K562 (cell line): ENCODE results near the gene TCF4. TPM values are rescaled to one million over a fixed set of nuclear protein-coding genes. Genes with fewer than 3 reads are reported as not detected.

Experiments
- ATAC-seq: fragments of 200-7000 bp; cut with Tn5 transposase; 3 replicates; pipeline ENCODE4 v1.9.1; 2020; ENCODE audit warnings: moderate library complexity
- BruUV-seq: library from RNA; stranded (reverse); fragments of 400-500 nt; replicated peaks from 2 replicates; lab custom pipeline; 2021; lab: Mats Ljungman, UMichigan
- CTCF ChIA-PET: fragments of 300-600 bp; formaldehyde crosslinking; extraction: SDS; loops from one replicate; lab custom pipeline; 2021; ENCODE audit warnings: low intra/inter-chr PET ratio; lab: Yijun Ruan, JAX
- POLR2A ChIA-PET: fragments of 300-600, 350-650 bp; sonication (Branson Sonifier 250); formaldehyde crosslinking; extraction: SDS; loops from one replicate; lab custom pipeline; 2021; ENCODE audit warnings: antibody characterized with exemption, inconsistent platforms; lab: Yijun Ruan, JAX
- DNase-seq, 4 experiments: peaks; one replicate each; pipeline versions ENCODE4 v3.0.0 to v3.0.0-alpha.2; 2011 to 2018; ENCODE audit warnings: low spot score in 3 of 4, mixed read lengths in 3 of 4; ENCODE audit errors: extremely low read depth in 1 of 4
- FAIRE-seq: peaks from 2 replicates; lab custom pipeline; 2011; peaks lifted over from hg19 to GRCh38; lab: Jason Lieb, UNC
- H2AFZ ChIP-seq: 2 replicates; pipeline ENCODE4 v1.6.0; 2011; ENCODE audit warnings: low read depth, low read length, control low read depth, inconsistent platforms
- H3K27ac ChIP-seq: fragments of 200-600 bp; 3 replicates; pipeline ENCODE4 v1.8.0; 2011; ENCODE audit warnings: low read depth, mild to moderate bottlenecking, control low read depth, inconsistent platforms, low read length, moderate library complexity, mixed read lengths; ENCODE audit errors: extremely low read depth
- H3K27me3 ChIP-seq, 2 experiments: fragments of 300-600 bp in 1 of 2; 2 replicates in 1 of 2; 3 replicates in 1 of 2; pipeline versions ENCODE4 v1.6.0 to v1.8.0; 2011; ENCODE audit warnings: inconsistent platforms in 2 of 2, low read length in 2 of 2, mild to moderate bottlenecking in 1 of 2, mixed read lengths in 1 of 2, moderate library complexity in 1 of 2; ENCODE audit not compliant: control insufficient read depth in 2 of 2, insufficient read depth in 2 of 2
- H3K36me3 ChIP-seq: fragments of 300-600 bp; 3 replicates; pipeline ENCODE4 v1.8.0; 2011; ENCODE audit warnings: mild to moderate bottlenecking, low read length, inconsistent platforms; ENCODE audit not compliant: control insufficient read depth, insufficient read depth
- H3K4me1 ChIP-seq, 2 experiments: fragments of 200-600 bp in 1 of 2; replicated peaks in 1 of 2; 2 replicates in 1 of 2; 3 replicates in 1 of 2; pipeline versions ENCODE4 v1.5.1 to v1.8.0; 2011; ENCODE audit warnings: inconsistent platforms in 2 of 2, low read length in 2 of 2, mild to moderate bottlenecking in 1 of 2, mixed read lengths in 1 of 2, moderate library complexity in 1 of 2; ENCODE audit not compliant: control insufficient read depth in 2 of 2, insufficient read depth in 2 of 2
- H3K4me2 ChIP-seq: 2 replicates; pipeline ENCODE4 v1.6.1; 2011; ENCODE audit warnings: low read length, control low read depth, inconsistent platforms, mixed read lengths; ENCODE audit not compliant: insufficient read depth
- H3K4me3 ChIP-seq: fragments of 200-600 bp; sonication (generic), shearing (Covaris generic); 2 replicates; pipeline ENCODE4 v1.5.1; 2016; ENCODE audit warnings: control low read depth, inconsistent platforms
- H3K79me2 ChIP-seq: fragments of 200-600 bp; 3 replicates; pipeline ENCODE4 v1.8.0; 2011; ENCODE audit warnings: low read length, inconsistent platforms; ENCODE audit not compliant: control insufficient read depth, insufficient read depth
- H3K9ac ChIP-seq, 2 experiments: 2 replicates each; pipeline versions ENCODE4 v1.6.0 to v1.6.1; 2011; ENCODE audit warnings: low read depth in 2 of 2, low read length in 2 of 2, control low read depth in 1 of 2, inconsistent platforms in 1 of 2, mild to moderate bottlenecking in 1 of 2, mixed read lengths in 1 of 2; ENCODE audit not compliant: insufficient read depth in 1 of 2
- H3K9me1 ChIP-seq: one replicate; pipeline ENCODE4 v1.6.0; 2011; ENCODE audit warnings: inconsistent platforms, mild to moderate bottlenecking, low read length, moderate library complexity; ENCODE audit not compliant: control insufficient read depth, insufficient read depth
- H3K9me3 ChIP-seq: replicated peaks from 2 replicates; pipeline ENCODE4 v1.5.1; 2011; ENCODE audit warnings: low read depth, low read length, inconsistent platforms; ENCODE audit not compliant: control insufficient read depth, insufficient read depth
- H4K20me1 ChIP-seq: replicated peaks from 2 replicates; pipeline ENCODE4 v1.6.1; 2011; ENCODE audit warnings: low read length, inconsistent platforms, mixed read lengths; ENCODE audit not compliant: control insufficient read depth, insufficient read depth
- BCOR ChIP-seq: fragments of 450-650 bp; IDR thresholded peaks from 2 replicates; pipeline ENCODE4 v1.6.1; 2016
- HDAC2 ChIP-seq: fragments of 450-650 bp; IDR thresholded peaks from 2 replicates; pipeline ENCODE4 v1.6.1; 2016; ENCODE audit warnings: mild to moderate bottlenecking
- KDM1A ChIP-seq, 2 experiments: fragments of 450-650 bp; IDR thresholded peaks; 2 replicates each; pipeline ENCODE4 v1.6.1; 2016; ENCODE audit warnings: mild to moderate bottlenecking in 2 of 2
- NCOA6 ChIP-seq: fragments of 450-650 bp; IDR thresholded peaks from 2 replicates; pipeline ENCODE4 v1.6.1; 2017; ENCODE audit warnings: mild to moderate bottlenecking
- RBM25 ChIP-seq: fragments of 200-400 bp; formaldehyde crosslinking; IDR thresholded peaks from 2 replicates; pipeline ENCODE4 v1.6.1; 2018; ENCODE audit warnings: low read length, low read depth, moderate library complexity; ENCODE audit not compliant: severe bottlenecking
- TARDBP ChIP-seq: fragments of 450-650 bp; IDR thresholded peaks from 2 replicates; pipeline ENCODE4 v1.6.1; 2016
- ZNF217 ChIP-seq: sonication (generic); formaldehyde crosslinking; IDR thresholded peaks from 2 replicates; pipeline ENCODE4 v1.8.0; 2022; ENCODE audit warnings: mild to moderate bottlenecking, missing genetic modification reagents
- ZSCAN32 ChIP-seq: fragments of 450-650 bp; formaldehyde crosslinking; IDR thresholded peaks from 2 replicates; pipeline ENCODE4 v1.4.0; 2020; ENCODE audit warnings: mild to moderate bottlenecking, moderate library complexity
- WGBS: fragments of 100-300 bp; shearing (Covaris generic); methylation state at CpG from one replicate; pipeline ENCODE4 v1.1.6; 2016; ENCODE audit warnings: low coverage, mixed read lengths; ENCODE audit not compliant: insufficient coverage; ENCODE audit errors: missing lambda C conversion rate; 5-methylcytosine and 5-hydroxymethylcytosine counted together
- in situ Hi-C: fragments of 300-500 bp; cut with MboI; formaldehyde crosslinking; loops from 4 replicates; pipeline ENCODE4 v1.15.0; 2018; ENCODE audit warnings: inconsistent platforms, mixed read lengths
- intact Hi-C: fragments of 100-400 bp; cut with micrococcal nuclease; formaldehyde crosslinking; loops from 2 replicates; pipeline ENCODE4 v1.14.2; 2022
- polyA plus RNA-seq, 8 experiments: library from polyadenylated mRNA; depleted of rRNA in 4 of 8; stranded (reverse) in 5 of 8; unstranded in 3 of 8; fragments of >200 nt; fragmentation: Nextera tagmentation in 2 of 8; fragmentation: Illumina TruSeq in 1 of 8; extraction: Ambion mirVana in 2 of 8; extraction: Trizol in 1 of 8; gene quantifications; 2 replicates each; pipeline versions ENCODE4 v1.2.1 to v1.2.3, GENCODE V29; 2011 to 2014; ENCODE audit warnings: inconsistent platforms in 1 of 8, missing spikeins in 1 of 8
- total RNA-seq, 7 experiments: library from RNA; depleted of rRNA in 6 of 7; stranded (reverse); fragments of >200 nt in 6 of 7; fragmentation: Illumina TruSeq in 2 of 7; extraction: Trizol in 2 of 7; gene quantifications; 2 replicates each; pipeline versions ENCODE4 v1.2.1 to v1.2.3, GENCODE V29; 2011 to 2021; ENCODE audit warnings: low replicate concordance in 1 of 7
- TF ChIP-seq, protein P1 (sequence below): fragments of 450-650 bp; formaldehyde crosslinking; IDR thresholded peaks from 2 replicates; pipeline ENCODE4 v1.4.0; 2022; ENCODE audit warnings: missing genetic modification characterization

Gene TCF4
- total and polyA plus RNA-seq, 9 of the 15 experiments (the other 6 are each of a cell fraction or from before 2014, with no cell fraction given) = 4.8 to 24.7 (median 15.2) TPM

DNA sequence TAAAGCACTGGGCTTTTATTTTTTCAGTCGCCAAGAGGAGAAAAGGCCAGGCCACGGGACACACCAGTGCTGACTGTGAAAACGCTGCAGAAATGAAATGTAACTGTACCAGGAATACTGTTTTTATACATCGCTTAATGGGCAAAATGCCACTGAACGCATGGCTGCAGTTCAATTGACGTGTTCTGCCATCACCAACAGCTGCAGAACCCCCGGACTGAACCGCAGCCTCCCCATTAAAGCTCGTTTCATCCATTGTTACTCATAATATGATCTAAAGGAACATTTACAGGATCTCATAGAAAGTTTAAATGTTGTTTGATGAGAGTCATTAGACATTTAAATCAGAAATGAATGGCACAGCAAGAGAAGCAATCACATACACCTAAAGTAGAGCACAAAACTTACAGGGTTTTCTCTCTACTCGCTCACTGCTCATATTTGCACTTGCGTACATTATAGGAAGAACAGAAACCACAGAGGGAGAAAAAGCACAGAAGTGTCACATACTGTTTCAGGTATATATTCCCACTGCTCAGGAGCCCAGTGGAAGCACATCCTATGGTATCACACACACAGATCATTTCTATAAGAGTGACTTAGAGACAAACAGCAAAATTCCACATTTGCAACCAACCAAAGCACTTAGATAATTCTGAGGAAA lies 35.3 kb downstream of the TCF4 start:
- no peak overlapping the region for H3K27ac ChIP-seq
- H3K4me2 ChIP-seq = no peak overlapping the region
- no peaks in the 10 kb centered on the region for H3K9me3 ChIP-seq
- no peak overlapping the region for H2AFZ ChIP-seq
- ChIA-PET POLR2A (interaction anchor here (0.6 kb wide), 1 partner anchor 64 kb away, joined by 3 read pairs; no protein-coding TSS in a partner anchor), CTCF (no interaction called here)
- H3K36me3 ChIP-seq = no peaks in the 10 kb centered on the region; the same call in 2 of the 3 replicates
- H4K20me1 ChIP-seq = no peaks in the 10 kb centered on the region
- no peak for TF ChIP-seq NCOA6
- no peak for TF ChIP-seq ZSCAN32 (CRISPR knock-in tag)
- TF ChIP-seq, protein P1, sequence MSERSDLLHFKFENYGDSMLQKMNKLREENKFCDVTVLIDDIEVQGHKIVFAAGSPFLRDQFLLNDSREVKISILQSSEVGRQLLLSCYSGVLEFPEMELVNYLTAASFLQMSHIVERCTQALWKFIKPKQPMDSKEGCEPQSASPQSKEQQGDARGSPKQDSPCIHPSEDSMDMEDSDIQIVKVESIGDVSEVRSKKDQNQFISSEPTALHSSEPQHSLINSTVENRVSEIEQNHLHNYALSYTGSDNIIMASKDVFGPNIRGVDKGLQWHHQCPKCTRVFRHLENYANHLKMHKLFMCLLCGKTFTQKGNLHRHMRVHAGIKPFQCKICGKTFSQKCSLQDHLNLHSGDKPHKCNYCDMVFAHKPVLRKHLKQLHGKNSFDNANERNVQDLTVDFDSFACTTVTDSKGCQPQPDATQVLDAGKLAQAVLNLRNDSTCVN = no peak
- no TSS peak for BruUV-seq
- DNase-seq = no peak
- 87% methylated on average over 9 of the region's 11 CpGs for WGBS
- peaks cover 24% of the 10 kb centered on the region for H3K79me2 ChIP-seq
- H3K9me1 ChIP-seq = no peaks in the 10 kb centered on the region
- in situ Hi-C loops = no loop called here
- H3K9ac ChIP-seq = no peak overlapping the region
- no peak for ATAC-seq
- H3K27me3 ChIP-seq = no peaks in the 10 kb centered on the region
- FAIRE-seq = no peak
- H3K4me1 ChIP-seq = peaks cover 7 to 25% of the 10 kb centered on the region in 2 experiments; a peak in 4 of 5 replicates
- intact Hi-C loops = no loop called here
- H3K4me3 ChIP-seq = no peak overlapping the region

DNA sequence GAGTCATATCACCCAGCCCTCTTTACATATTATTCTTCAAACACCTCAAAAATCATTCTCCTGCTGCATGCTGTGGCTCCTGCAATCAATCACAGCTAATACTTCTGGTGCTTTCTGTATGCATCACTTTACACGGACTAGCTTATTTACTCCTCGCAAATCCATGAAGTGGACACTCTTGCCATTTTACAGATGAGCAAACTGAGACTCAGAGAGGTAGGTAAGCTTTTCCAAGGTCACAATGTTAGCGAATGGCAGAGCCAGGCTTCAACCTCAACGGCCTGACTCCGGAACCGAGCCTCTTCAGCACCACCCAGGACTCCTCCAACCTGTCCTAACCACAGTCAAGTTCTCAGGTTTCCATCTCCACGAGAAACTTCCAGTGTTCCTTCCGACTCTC lies 36.8 kb downstream of the TCF4 start:
- H3K79me2 ChIP-seq = peaks cover 31% of the 10 kb centered on the region
- no peak overlapping the region for H2AFZ ChIP-seq
- intact Hi-C loops (no loop called here), in situ Hi-C loops (no loop called here)
- H4K20me1 ChIP-seq = no peaks in the 10 kb centered on the region
- H3K27ac ChIP-seq = no peak overlapping the region
- 90% methylated on average over 6 of the region's 8 CpGs for WGBS
- no peaks in the 10 kb centered on the region for H3K27me3 ChIP-seq
- ChIA-PET POLR2A (no interaction called here), CTCF (no interaction called here)
- H3K9me1 ChIP-seq = no peaks in the 10 kb centered on the region
- DNase-seq (no peak), ATAC-seq (no peak), FAIRE-seq (no peak)
- H3K4me2 ChIP-seq = no peak overlapping the region
- BruUV-seq = no TSS peak
- H3K4me3 ChIP-seq = no peak overlapping the region
- peaks cover 7 to 33% of the 10 kb centered on the region in 2 experiments; a peak in 4 of 5 replicates for H3K4me1 ChIP-seq
- H3K9me3 ChIP-seq = no peaks in the 10 kb centered on the region
- H3K36me3 ChIP-seq = no peaks in the 10 kb centered on the region; the same call in 2 of the 3 replicates
- TF ChIP-seq ZNF217 (CRISPR knock-in tag) (no peak), BCOR (peak; percentile 77), RBM25 (peak; percentile 89), KDM1A (IDR thresholded peaks at IDR 0.05) (peak; percentile 31 to 42; a peak in 2 of 4 replicates), TARDBP (no peak), HDAC2 (0 out of 2 replicates have a peak, but pooled peaks have one; percentile 46)
- H3K9ac ChIP-seq = no peak overlapping the region
